ENCODE data around the gene WRAP73.

- no peak for TF ChIP-seq CTCF (IDR thresholded peaks at IDR 0.05; ENCODE audit: insufficient read depth, low read length, poor library complexity, severe bottlenecking)
- no peak for TF ChIP-seq EZH2phosphoT487 (conservative IDR thresholded peaks at IDR 0.05; ENCODE audit: low read length)
These were observed 14.9 kb upstream of the WRAP73 start for GRCh38 chr1:3664700-3665375.
